ENCODE results near the gene KREMEN1.

- TF ChIP-seq CTCF (IDR thresholded peaks at IDR 0.05; ENCODE audit: low read depth, low read length) (no peak), MAX (IDR thresholded peaks at IDR 0.05; ENCODE audit: low read depth, low read length) (no peak), POLR2A (IDR thresholded peaks at IDR 0.05; ENCODE audit: extremely low read depth, insufficient read length) (no peak), MYC (IDR thresholded peaks at IDR 0.05; ENCODE audit: low read depth, low read length) (no peak)
These were observed 69.3 kb downstream of the KREMEN1 start for GRCh38 chr22:29142116-29142515.

Measured in NB4 (cell line).